ENCODE results near the gene HMGXB3.
A peak's percentile ranks its signal among the peaks of the same experiment; 100 is the strongest.

HMGXB3 gene

GRCh38 chr5:150078802-150079689 is 78.5 kb downstream of the HMGXB3 start:
- TF ChIP-seq TAF1 (IDR thresholded peaks at IDR 0.05; ENCODE audit: borderline replicate concordance, insufficient read depth, low read length) (no peak), POLR2AphosphoS5 (IDR thresholded peaks at IDR 0.05; ENCODE audit: low read depth, low read length) (no peak), SIN3A (IDR thresholded peaks at IDR 0.05; ENCODE audit: borderline replicate concordance, insufficient read depth, low read length) (no peak), FOXP2 (optimal IDR thresholded peaks at IDR 0.05; ENCODE audit: borderline replicate concordance, extremely low read depth, extremely low read length, insufficient read depth) (no peak), REST (IDR thresholded peaks at IDR 0.05; ENCODE audit: insufficient read depth in 1 of 2, low read depth in 2 of 2, low read length in 2 of 2) (no peak)

- TF ChIP-seq FOXP2 (optimal IDR thresholded peaks at IDR 0.05; ENCODE audit: borderline replicate concordance, extremely low read depth, extremely low read length, insufficient read depth) (no peak), SIN3A (IDR thresholded peaks at IDR 0.05; ENCODE audit: borderline replicate concordance, insufficient read depth, low read length) (no peak), POLR2AphosphoS5 (IDR thresholded peaks at IDR 0.05; ENCODE audit: low read depth, low read length) (no peak), TAF1 (IDR thresholded peaks at IDR 0.05; ENCODE audit: borderline replicate concordance, insufficient read depth, low read length) (no peak), REST (IDR thresholded peaks at IDR 0.05; ENCODE audit: insufficient read depth in 1 of 2, low read depth in 2 of 2, low read length in 2 of 2) (no peak)
Observed at GRCh38 chr5:150079909-150080461, 79.4 kb downstream of the HMGXB3 start.

GRCh38 chr5:150080696-150081435 is 80.3 kb downstream of the HMGXB3 start:
- TF ChIP-seq TAF1 (IDR thresholded peaks at IDR 0.05; ENCODE audit: borderline replicate concordance, insufficient read depth, low read length) (no peak), REST (IDR thresholded peaks at IDR 0.05; ENCODE audit: insufficient read depth in 1 of 2, low read depth in 2 of 2, low read length in 2 of 2) (no peak), SIN3A (IDR thresholded peaks at IDR 0.05; ENCODE audit: borderline replicate concordance, insufficient read depth, low read length) (no peak), FOXP2 (optimal IDR thresholded peaks at IDR 0.05; ENCODE audit: borderline replicate concordance, extremely low read depth, extremely low read length, insufficient read depth) (no peak), POLR2AphosphoS5 (IDR thresholded peaks at IDR 0.05; ENCODE audit: low read depth, low read length) (no peak)

- TF ChIP-seq FOXP2 (optimal IDR thresholded peaks at IDR 0.05; ENCODE audit: borderline replicate concordance, extremely low read depth, extremely low read length, insufficient read depth) (peak; percentile 55), TAF1 (IDR thresholded peaks at IDR 0.05; ENCODE audit: borderline replicate concordance, insufficient read depth, low read length) (no peak)
Observed at GRCh38 chr5:150081541-150082283, 81.2 kb downstream of the HMGXB3 start.

- TF ChIP-seq SIN3A (IDR thresholded peaks at IDR 0.05; ENCODE audit: borderline replicate concordance, insufficient read depth, low read length) (no peak), TAF1 (IDR thresholded peaks at IDR 0.05; ENCODE audit: borderline replicate concordance, insufficient read depth, low read length) (no peak), POLR2AphosphoS5 (IDR thresholded peaks at IDR 0.05; ENCODE audit: low read depth, low read length) (no peak), REST (IDR thresholded peaks at IDR 0.05; ENCODE audit: insufficient read depth in 1 of 2, low read depth in 2 of 2, low read length in 2 of 2) (no peak), FOXP2 (optimal IDR thresholded peaks at IDR 0.05; ENCODE audit: borderline replicate concordance, extremely low read depth, extremely low read length, insufficient read depth) (no peak)
Observed at GRCh38 chr5:150082374-150082773, 81.8 kb downstream of the HMGXB3 start.

All from PFSK-1 (cell line).